ELF-1 (cell line): ENCODE data around the gene SCOC.

ENCODE experiments used
- DNase-seq: peaks from one replicate; pipeline ENCODE4 v3.0.0-alpha.2; 2016; ENCODE audit warnings: low read depth, low spot score

SCOC gene

DNA sequence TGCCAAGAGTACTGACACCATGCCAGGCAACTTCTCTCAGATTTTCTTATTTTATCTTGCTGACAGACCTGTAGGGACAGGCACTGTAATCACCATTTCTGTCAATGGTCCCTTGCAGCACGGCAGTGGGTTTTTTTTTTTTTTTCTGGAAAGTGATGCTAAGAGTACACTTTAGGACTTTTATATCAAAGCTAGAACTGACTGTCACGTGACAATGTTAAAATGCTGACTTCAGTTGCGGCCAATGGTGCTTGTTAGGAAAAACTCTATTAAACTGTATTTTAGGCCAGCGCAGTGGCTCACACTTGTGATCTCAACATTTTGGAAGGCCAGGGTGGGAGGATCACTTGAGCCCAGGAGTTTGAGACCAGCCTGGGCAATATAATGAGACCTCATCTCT is 12.3 kb upstream of the SCOC start:
- no peak for DNase-seq

DNA sequence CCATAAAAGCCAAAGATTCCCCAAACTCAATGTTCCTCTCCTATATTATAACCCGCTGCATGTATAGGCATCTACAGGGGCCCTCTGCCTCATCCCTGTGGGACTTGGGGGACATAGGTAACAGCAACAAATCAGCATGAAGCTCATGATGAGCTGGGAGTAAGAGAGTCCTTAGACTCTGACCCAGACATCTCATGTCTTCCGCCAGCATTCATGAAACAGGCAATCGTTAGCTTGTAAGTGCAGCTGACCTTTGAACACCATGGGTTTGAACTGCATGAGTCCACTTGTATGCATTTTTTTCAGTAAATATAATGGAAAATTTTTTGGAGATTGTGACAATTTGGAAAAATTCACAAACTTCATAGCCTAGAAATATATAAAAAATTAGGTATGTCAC is 10.4 kb upstream of the SCOC start:
- DNase-seq, result no peak

- DNase-seq, result no peak
Measured at GRCh38 chr4:140363558-140363957, 9.9 kb upstream of the SCOC start.

GRCh38 chr4:140367738-140368137 is 5.7 kb upstream of the SCOC start:
- no peak for DNase-seq

- no peak for DNase-seq
Measured at GRCh38 chr4:140368686-140369085, 4.8 kb upstream of the SCOC start.

- no peak for DNase-seq
Measured at GRCh38 chr4:140372751-140373327, 607 bp upstream of the SCOC start.

- no peak for DNase-seq
Measured at GRCh38 chr4:140374130-140374477, 658 bp downstream of the SCOC start.

- DNase-seq, result no peak
Measured at GRCh38 chr4:140382732-140383131, 9.3 kb downstream of the SCOC start.

DNA sequence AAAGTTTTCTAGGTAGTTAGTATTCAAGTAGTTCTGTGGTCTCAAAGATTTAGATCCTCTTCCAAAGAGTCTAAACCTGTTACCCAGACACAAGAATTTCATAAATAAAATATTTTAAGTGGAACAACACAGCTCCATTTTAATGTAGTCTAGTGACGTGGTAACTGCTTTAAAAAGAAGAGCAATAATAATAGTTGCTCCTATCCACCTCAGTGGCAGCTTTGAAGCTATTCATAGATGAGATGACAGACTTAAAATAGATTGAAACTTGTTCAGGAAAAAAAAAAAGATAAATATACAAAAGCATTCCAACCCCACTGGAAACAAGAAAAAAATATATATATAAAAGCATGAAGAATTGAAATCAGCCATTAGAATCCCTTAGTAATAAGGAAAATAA is 14.6 kb downstream of the SCOC start:
- DNase-seq, result no peak

DNA sequence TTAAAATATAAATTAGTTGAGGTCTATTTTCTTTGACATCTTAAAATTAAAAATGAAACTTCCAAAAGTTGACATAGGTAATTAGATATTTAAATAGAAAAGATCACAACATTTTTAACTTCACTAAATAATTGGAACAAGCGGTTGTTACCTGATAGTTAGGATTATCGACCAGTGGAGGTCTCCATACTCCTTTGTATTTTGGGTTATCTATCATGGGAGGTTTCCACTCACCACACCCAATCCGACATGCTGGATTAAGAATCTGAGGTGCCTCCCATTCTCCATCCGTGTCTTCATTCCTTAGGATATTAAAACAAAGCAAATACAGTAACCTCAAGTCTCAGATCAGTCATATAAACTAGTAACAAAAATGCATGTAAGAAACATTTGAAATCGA is 22.2 kb downstream of the SCOC start:
- no peak for DNase-seq

- no peak for DNase-seq
Measured at GRCh38 chr4:140400111-140400510, 26.7 kb downstream of the SCOC start.

GRCh38 chr4:140406292-140406691 is 32.8 kb downstream of the SCOC start:
- no peak for DNase-seq

- no peak for DNase-seq
Measured at GRCh38 chr4:140408974-140409373, 35.5 kb downstream of the SCOC start.

DNA sequence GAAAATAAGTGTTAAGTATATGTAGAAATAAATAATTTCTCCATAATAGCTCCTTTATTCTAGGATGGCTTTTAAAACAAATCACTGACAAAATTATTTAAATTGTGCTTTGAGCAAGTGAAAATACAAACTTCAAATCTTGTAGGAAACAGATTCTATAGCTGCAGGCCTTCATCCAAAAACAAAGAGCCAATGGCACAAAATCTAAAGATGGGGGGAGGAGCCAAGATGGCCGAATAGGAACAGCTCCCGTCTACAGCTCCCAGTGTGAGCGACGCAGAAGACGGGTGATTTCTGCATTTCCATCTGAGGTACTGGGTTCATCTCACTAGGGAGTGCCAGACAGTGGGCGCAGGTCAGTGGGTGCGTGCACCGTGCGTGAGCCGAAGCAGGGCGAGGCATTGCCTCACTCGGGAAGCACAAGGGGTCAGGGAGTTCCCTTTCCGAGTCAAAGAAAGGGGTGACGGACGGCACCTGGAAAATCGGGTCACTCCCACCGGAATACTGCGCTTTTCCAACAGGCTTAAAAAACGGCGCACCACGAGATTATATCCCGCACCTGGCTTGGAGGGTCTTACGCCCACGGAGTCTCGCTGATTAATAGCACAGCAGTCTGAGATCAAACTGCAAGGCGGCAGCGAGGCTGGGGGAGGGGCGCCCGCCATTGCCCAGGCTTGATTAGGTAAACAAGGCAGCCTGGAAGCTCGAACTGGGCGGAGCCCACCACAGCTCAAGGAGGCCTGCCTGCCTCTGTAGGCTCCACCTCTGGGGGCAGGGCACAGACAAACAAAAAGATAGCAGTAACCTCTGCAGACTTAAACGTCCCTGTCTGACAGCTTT is 39.9 kb downstream of the SCOC start:
- DNase-seq, result peak; percentile 37

GRCh38 chr4:140423106-140423505 is 49.7 kb downstream of the SCOC start:
- DNase-seq, result no peak

DNA sequence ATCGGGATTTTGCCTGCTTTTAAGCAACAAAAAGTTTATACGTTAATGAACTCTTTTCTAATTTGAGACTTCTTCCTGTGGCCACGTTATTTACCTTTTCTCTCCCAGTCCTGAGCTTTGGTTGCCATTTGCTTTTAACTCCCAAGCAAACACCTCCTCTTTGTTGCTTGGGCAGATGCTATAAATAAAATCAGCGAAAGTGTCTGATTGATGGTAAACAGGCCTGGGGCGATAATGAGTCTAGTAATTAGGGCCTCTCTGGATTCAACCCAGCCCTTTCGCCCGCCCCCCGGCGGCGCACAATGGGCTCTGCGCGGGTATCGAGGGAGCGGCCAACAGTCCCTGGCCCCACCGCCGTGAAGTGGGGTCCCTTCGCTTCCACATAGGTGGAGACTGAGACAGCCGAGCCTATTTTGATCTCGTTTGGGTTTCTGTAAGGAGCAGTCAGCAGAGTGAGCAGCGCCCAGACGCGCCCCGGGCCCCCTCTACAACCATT is 53.2 kb downstream of the SCOC start:
- peak; percentile 76 for DNase-seq

DNA sequence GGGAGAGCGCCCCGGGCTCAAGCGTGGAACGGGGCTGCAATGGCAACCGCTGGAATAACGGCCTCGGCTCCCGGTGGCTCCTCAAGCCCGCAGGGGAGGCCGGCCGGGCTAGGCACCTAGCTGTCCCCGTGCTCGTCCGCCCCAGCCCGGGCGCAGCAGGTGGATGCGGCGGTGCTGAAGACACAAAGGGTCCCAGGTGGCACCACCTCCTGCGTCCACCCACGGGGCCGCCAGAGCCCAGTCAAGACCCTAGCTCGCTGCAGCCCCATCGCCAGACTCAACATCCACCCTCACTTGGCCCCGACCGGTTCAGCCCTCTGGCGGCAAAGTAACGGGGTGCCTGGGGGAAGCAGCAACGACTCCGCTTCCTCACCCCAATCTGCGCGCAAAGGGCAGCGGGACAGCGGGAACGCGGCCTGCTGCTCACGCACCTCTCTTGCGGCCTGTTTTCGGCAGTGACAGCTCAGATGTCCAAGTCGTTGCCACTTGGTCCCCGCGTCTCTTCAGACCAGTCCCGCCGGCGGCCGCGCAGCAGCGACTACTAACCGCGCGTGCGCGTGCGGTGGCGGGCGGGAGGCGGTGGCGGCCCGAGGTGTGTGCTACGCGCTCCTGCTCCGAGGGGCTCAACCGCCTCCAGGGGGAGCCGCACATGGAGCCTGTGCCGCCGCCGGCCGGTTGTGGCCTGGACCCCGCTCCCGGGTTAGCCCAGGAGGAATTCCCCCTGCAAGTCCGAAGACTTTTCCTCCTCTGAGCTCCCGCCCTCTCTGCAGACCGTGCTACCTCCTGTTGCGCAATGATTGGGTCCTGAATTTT is 53.9 kb downstream of the SCOC start, which contains the start of gene CLGN:
Gene CLGN (minus strand): TSS at position 543 of the 813 bp plus-strand sequence. CDS start 14,570 bp downstream, outside the sequence.
- DNase-seq, result peak; percentile 91

DNA sequence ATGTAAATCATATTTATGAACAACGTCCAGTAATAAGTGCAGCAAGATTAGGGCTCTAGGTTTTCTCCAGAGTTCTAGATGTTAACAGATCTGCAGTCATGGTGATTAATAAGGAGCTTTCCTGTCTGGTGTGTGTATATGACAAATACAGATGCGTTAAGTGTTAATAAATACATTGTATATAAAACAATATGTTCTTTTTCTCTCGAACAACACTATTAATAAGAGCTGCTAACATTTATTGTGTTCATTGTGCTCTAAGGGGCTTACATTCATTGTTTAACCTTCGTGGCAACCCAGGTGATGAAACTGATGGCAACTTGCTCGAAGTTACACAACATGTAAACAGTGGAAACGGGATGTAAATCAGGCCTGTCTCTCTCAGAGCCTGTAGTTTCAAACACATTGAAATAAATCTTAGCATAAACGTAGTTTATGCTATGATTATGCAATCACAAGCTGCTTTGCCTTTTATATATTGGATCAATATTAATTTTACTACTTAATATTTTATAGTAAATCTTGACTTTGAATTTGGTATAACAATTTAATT is 54.5 kb downstream of the SCOC start:
- DNase-seq, result no peak
